Effector memory CD4-positive, alpha-beta T cell (primary cell): ENCODE measurements around the gene ABCF2.

Experiments
- DNase-seq, 3 donors: peaks; one replicate each; pipeline ENCODE4 v3.0.0-alpha.2; 2020
- H3K27ac ChIP-seq: 2 replicates; pipeline ENCODE4 v1.7.0; 2013; ENCODE audit warnings: mild to moderate bottlenecking, low read length, moderate library complexity; ENCODE audit not compliant: insufficient read depth, poor library complexity, severe bottlenecking
- H3K27me3 ChIP-seq: replicated peaks from 2 replicates; pipeline ENCODE4 v1.7.0; 2013; ENCODE audit warnings: mild to moderate bottlenecking, low read length; ENCODE audit not compliant: insufficient read depth, control insufficient read depth, poor library complexity, severe bottlenecking
- H3K36me3 ChIP-seq: 2 replicates; pipeline ENCODE4 v1.7.0; 2013; ENCODE audit warnings: mild to moderate bottlenecking, low read length, moderate library complexity; ENCODE audit not compliant: control insufficient read depth, insufficient read depth
- H3K4me1 ChIP-seq: 2 replicates; pipeline ENCODE4 v1.7.0; 2013; ENCODE audit warnings: low read length, mild to moderate bottlenecking; ENCODE audit not compliant: control insufficient read depth, insufficient read depth, poor library complexity, severe bottlenecking
- H3K4me3 ChIP-seq: 2 replicates; pipeline ENCODE4 v1.7.0; 2013; ENCODE audit warnings: low read length, low read depth, mild to moderate bottlenecking; ENCODE audit not compliant: insufficient read depth, poor library complexity, severe bottlenecking
- H3K9me3 ChIP-seq: 2 replicates; pipeline ENCODE4 v1.7.0; 2013; ENCODE audit warnings: mild to moderate bottlenecking, low read length, moderate library complexity; ENCODE audit not compliant: control insufficient read depth
- total RNA-seq, 3 donors: gene quantifications; one replicate each; lab custom pipeline; 2026; lab: John Stamatoyannopoulos, UW

The ABCF2 gene
- 12.3 to 16.7 (median 15.7) reads per million in 3 donors for total RNA-seq

DNA sequence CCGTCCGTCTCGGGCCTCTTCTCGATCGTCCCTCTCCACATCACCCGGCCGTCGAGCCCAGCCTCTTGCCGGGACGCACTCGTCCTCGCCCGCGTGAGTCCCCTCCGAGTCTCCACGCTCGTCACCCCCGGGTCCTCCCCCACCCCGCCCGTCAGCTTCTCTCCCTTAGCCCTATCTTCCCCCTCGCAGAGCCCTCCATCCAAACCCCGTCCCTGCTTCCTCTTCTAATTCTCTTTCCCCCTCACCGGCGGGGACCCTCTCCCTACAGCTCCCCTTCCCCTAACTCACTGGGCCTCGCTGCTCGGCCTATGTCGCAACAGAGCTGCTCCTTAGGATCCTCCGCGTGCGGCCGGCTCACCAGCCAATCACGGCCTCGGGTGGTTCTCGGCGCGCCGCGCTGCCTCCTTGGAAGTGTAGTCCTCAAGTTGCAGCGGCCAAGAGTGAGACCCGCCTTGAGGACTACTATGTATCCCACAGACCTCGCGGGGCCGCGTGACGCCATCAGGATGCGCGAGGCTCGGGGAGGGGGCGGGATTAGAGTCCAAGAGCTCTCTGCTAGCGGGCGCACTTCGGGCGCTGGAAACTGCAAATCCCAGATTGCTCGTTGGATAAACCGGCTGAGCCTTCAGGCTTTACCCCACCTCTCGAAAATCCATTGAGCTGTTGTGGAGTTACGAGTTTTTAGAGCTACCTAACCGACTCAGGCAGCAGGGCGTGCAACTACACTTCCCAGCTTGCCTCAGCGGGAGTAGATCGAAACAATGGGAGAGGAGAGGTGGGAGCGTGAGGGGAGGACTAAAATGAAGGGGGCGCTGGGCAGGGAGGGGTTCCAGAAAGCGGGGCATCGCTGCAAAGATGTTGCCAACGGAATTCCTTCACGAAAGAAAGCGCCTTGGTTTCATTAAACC is at the start of gene ABCF2:
Gene ABCF2 (minus strand): TSS at position 331 of the 908 bp plus-strand sequence. CDS start 747 bp downstream, outside the sequence.
- H3K27me3 ChIP-seq: no peaks in the 10 kb centered on the region
- H3K4me3 ChIP-seq: peak within 1 kb of the TSS; percentile 69
- DNase-seq: peak; percentile 92 to 97 (median 96)
- no peaks in the 10 kb centered on the region for H3K9me3 ChIP-seq
- peak within 1 kb of the TSS; percentile 81 for H3K27ac ChIP-seq
- peaks cover 15% of the 10 kb centered on the region for H3K4me1 ChIP-seq
- H3K36me3 ChIP-seq: peaks cover 26% of the 10 kb centered on the region

- Histone ChIP-seq H3K27me3 (no peaks in the 10 kb centered on the region), H3K27ac (no peak overlapping the region), H3K9me3 (no peaks in the 10 kb centered on the region), H3K4me1 (peaks cover 9% of the 10 kb centered on the region), H3K36me3 (no peaks in the 10 kb centered on the region), H3K4me3 (peak overlapping the region; percentile 39)
- DNase-seq: no peak
Measured at GRCh38 chr7:151275813-151276577, 49.0 kb upstream of the ABCF2 start.

DNA sequence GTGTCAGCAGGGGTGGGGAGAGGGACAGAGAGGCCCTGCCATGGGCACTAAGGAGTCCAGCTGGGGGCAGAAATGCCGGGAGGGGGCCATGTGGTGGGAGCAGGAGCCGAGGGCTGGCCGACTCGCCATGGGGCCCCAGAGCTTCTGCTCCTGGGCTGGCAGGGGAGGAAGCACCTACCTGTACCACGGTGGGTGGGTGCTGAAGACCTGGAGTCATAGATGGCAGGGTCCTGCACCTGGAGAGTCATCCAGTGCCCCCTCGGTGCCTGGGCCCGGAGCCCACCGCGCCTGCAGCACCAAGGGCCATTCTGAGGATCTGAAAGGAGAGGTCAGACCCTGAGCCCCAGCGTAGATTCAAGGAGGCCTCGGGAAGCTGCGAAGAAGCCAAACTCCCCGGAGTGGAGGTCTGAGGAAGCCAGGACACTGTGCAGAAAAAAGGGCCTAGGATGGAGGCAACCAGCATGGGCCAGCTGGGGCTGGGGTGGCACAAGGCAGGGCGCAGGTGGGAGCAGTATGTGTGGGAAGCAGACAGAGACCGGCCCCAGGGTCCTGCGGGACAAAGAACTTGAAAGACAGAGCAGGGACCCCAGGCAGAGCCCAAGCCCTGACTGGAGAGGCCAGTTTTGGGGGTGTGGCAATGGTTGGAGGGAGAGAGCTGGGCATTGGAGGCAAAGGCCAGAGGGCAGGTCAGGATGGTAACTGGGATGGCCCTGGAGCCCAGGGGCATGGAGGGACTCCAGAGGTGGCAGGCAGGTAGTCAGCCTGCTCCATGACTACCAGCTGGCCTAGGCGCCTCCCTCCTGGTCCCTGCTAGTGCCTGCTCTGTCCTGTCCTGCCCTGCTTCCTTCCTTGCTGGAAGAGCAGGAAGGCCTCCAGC is 48.2 kb upstream of the ABCF2 start:
- no peak overlapping the region for H3K4me3 ChIP-seq
- H3K9me3 ChIP-seq: no peaks in the 10 kb centered on the region
- no peak for DNase-seq
- no peak overlapping the region for H3K27ac ChIP-seq
- no peaks in the 10 kb centered on the region for H3K27me3 ChIP-seq
- H3K4me1 ChIP-seq: peaks cover 9% of the 10 kb centered on the region
- no peaks in the 10 kb centered on the region for H3K36me3 ChIP-seq

DNA sequence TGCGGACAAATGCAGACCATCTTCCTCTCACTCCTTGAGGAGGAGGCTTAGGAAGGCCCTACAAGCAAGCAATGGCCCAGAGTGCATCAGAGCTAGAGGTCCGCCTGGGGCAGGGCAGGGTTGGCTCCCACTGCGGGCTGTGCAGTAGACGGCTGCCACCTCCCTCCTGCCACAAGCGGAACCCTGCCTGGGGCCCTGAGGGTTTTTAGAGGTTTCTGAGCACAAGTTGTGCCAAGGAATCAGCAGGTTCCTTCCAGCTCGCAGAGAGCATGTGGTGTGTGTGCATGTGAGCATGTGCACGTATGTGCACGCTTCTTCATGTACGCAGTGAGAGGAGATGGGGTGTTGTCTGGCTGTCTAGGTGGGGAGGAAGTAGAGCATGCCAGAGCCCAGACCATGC is 47.4 kb upstream of the ABCF2 start:
- H3K36me3 ChIP-seq: no peaks in the 10 kb centered on the region
- no peak for DNase-seq
- H3K4me1 ChIP-seq: peaks cover 9% of the 10 kb centered on the region
- H3K9me3 ChIP-seq: no peaks in the 10 kb centered on the region
- no peaks in the 10 kb centered on the region for H3K27me3 ChIP-seq
- H3K4me3 ChIP-seq: no peak overlapping the region
- H3K27ac ChIP-seq: no peak overlapping the region

GRCh38 chr7:151273651-151274390 is 46.8 kb upstream of the ABCF2 start:
- Histone ChIP-seq H3K36me3 (no peaks in the 10 kb centered on the region), H3K27me3 (no peaks in the 10 kb centered on the region), H3K4me3 (no peak overlapping the region), H3K9me3 (no peaks in the 10 kb centered on the region), H3K27ac (no peak overlapping the region), H3K4me1 (peaks cover 9% of the 10 kb centered on the region)
- DNase-seq: no peak

DNA sequence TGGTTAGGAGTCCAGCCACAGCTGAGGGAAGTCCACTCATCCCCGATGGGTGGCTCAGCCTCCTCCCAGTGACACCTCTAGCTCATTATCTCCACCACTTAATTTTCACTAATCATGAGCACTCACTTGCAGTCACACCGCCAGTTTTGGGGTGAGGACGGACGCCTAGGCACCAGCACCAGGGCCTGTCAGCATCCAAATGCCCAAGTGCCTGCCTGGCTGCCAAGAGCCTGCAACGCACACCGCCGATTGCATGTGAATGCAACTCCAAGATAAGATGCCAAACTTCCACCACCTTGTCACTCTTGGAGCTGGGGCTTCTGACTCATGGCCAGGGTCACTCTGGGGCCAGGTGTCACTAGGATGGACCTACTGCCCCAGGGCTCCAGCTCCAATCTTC is 45.9 kb upstream of the ABCF2 start:
- no peak for DNase-seq
- no peaks in the 10 kb centered on the region for H3K36me3 ChIP-seq
- H3K27me3 ChIP-seq: no peaks in the 10 kb centered on the region
- H3K4me3 ChIP-seq: no peak overlapping the region
- no peaks in the 10 kb centered on the region for H3K9me3 ChIP-seq
- no peak overlapping the region for H3K27ac ChIP-seq
- peaks cover 9% of the 10 kb centered on the region for H3K4me1 ChIP-seq

DNA sequence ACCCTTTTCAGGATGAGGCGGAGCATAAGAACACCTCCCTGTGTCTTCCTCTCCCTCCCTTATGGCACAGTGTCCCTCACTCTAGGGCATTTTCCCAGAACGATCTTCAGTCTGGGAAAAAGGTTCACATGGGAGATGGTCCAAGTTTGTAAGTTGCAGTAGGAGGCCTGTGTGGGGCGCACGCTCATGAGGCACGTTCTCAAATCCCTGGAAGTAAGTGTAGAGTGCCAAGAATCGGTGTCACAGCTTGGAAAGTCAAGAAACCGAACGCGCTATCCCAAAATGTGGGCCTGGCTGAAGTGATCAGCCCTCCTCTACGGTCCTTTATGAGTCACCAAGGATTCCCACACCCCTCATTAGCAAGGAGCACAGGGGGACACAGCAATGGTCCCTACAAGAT is 45.4 kb upstream of the ABCF2 start:
- H3K4me3 ChIP-seq: no peak overlapping the region
- DNase-seq: no peak
- peaks cover 9% of the 10 kb centered on the region for H3K4me1 ChIP-seq
- H3K36me3 ChIP-seq: no peaks in the 10 kb centered on the region
- H3K27me3 ChIP-seq: no peaks in the 10 kb centered on the region
- no peaks in the 10 kb centered on the region for H3K9me3 ChIP-seq
- no peak overlapping the region for H3K27ac ChIP-seq

- no peak overlapping the region for H3K27ac ChIP-seq
Measured at GRCh38 chr7:151271699-151272355, 44.8 kb upstream of the ABCF2 start.

DNA sequence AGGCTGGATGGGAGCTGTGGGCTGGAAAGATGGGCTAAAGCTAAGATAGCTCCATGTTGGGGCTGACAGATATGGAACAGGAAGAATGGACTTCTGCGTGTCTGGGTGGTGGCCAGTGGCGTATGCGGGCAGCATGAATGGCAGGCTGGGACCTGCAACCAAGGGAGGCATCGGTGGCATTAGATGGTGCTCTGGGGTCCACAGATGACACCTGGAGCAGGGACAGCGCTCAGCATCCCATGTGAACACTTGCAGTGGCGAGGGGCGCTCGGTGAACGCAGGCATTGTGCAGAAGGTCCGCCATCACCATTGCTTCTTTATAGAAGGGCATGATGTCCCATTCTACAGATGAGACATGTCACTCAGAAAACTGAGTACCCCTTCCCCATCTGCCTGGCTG is 42.5 kb upstream of the ABCF2 start:
- H3K4me1 ChIP-seq: no peaks in the 10 kb centered on the region
- DNase-seq: no peak

More at GRCh38 chr7:151271699-151272355, 44.8 kb upstream of the ABCF2 start:
- no peak for DNase-seq
- H3K4me3 ChIP-seq: no peak overlapping the region
- peaks cover 9% of the 10 kb centered on the region for H3K4me1 ChIP-seq
- H3K36me3 ChIP-seq: no peaks in the 10 kb centered on the region
- no peaks in the 10 kb centered on the region for H3K9me3 ChIP-seq
- H3K27me3 ChIP-seq: no peaks in the 10 kb centered on the region

More for the DNA sequence above, 42.5 kb upstream of the ABCF2 start:
- Histone ChIP-seq H3K27ac (no peak overlapping the region), H3K36me3 (no peaks in the 10 kb centered on the region), H3K9me3 (no peaks in the 10 kb centered on the region), H3K27me3 (no peaks in the 10 kb centered on the region), H3K4me3 (no peak overlapping the region)
